ENCODE results near the gene APCDD1L.
A peak's percentile ranks its signal among the peaks of the same experiment; 100 is the strongest.

The APCDD1L gene

GRCh38 chr20:58515233-58516212 lies at the start of gene APCDD1L:
Gene APCDD1L, minus strand, starts transcription at chr20:58515399. Its CDS starts 692 bp downstream, at chr20:58514707.
- peak; percentile 62 for DNase-seq

GRCh38 chr20:58559368-58559729 lies 44.1 kb upstream of the APCDD1L start:
- DNase-seq, result no peak

- no peak for DNase-seq
These were observed 43.5 kb upstream of the APCDD1L start for GRCh38 chr20:58558486-58559367.

DNA sequence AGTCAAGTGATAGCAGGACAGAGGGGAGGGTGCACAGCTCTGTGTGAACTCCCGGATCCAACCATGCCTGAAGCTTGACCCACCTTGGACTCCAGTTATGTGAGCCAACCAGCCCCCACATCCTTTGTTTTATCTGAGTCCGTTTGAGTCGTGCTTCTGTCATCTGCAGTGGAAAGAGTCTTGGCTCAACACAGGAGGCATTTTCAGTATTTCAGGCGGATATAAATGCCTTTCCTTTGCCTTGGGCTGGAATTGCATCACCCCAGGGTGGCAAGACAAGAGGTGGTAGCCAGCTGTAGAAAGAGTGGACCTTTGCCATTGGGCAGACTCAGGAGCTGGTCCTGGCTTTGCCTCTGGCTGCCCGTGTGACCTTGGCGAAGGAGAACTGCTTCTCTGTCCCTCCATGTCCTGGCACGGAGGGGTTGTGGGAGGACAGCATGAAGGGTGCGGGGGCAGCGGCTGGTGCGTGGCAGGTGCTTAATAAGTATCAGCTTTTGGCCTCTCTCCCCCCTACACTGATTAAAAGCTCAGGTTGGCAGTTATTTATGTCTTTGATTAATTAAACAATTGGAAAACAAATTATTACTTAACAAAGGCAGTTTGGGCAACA lies 42.6 kb upstream of the APCDD1L start:
- peak; percentile 64 for DNase-seq

DNA sequence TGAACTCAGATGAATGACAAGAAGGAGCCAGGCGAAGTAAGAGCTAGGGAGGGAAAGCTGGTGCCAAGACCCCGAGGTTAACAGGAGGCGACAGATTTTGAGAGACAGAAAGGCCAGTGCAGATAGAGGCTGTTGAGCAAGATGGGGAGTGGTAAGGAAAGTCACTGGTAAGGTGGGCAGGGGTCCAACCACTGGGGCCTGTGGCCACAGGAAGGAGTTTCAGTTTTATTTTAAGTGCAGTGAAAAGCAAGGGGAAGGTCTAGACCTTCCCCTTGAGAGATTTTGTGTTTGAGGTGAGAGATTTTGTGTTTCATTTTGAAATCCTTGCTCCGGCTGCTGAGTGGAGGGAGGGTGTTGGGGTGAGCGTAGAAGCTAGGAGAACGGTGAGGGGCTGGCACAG lies 41.8 kb upstream of the APCDD1L start:
- DNase-seq, result no peak

DNA sequence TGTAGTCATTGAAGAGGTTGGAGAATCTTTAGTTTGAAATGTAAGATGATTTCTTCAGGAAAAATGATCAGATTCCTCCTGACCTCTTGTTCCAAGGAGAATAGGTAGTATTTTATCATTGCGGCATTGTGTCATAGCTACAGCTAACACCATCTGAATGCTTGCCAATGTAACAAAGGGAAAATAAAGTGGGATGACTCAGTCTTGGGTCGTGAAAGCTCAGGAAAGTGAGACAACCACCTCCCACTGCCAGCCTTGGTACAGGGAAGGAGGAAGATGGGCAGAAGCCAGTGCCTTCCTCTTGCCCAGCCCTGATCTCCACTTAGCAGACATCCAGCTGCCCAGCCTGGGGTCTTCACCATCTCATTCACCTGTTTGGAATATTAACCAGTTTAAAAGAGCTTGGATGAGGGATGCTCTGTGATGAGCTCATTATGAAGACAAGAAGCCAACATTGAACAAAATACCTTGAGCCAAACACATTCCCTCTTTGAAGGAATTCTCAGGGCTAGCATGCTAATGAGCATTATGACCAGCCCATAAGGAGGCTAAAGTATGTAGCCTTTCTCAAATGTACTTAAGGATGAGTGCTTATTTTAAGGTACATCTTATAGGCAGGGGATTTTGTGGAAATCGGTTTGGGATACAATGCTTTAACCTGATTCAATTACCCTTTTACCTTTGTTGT lies 40.0 kb upstream of the APCDD1L start:
- DNase-seq, result peak; percentile 84

DNA sequence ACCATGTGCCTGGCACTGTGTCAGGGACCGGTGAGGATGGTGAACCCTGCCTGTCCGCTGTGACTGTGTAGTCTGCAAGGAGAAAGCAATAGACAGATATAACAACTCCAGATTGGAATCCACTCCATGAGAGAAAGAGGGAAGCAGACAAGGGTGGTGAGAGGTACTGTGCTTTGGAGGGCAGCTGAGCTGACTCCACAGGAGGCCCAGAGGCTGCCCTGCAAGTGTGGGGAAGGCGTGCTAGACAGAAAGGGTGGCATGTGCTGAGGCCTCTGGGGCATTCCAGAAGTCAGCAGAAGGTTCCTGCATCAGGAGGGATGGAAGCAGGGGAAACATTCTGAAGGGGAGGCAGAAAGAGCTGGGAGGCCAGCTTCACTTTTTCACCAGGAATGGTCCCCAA lies 39.3 kb upstream of the APCDD1L start:
- DNase-seq, result no peak

DNA sequence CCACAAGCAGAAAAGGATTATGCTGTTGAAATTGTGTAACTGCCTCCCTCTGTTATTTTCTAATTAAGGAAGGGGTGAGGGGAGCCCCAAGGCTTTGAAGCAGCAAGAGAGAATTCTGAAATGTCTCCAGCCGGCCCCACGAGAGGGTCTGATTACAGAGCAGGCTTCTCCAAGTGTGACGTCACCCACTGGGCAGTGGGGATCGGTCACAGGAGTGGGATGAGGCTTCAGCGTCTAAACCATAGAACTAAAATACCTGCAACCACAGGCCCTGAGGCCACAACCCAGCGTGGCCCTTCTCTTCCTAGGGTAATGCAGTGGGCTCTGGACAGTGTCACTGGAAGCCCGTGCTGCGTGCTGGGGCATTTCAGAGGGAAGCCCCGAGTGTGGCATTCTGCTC lies 38.6 kb upstream of the APCDD1L start:
- peak; percentile 84 for DNase-seq

GRCh38 chr20:58553166-58553696 lies 38.0 kb upstream of the APCDD1L start:
- no peak for DNase-seq

GRCh38 chr20:58552366-58552934 lies 37.3 kb upstream of the APCDD1L start:
- no peak for DNase-seq

- no peak for DNase-seq
These were observed 36.4 kb upstream of the APCDD1L start for GRCh38 chr20:58551631-58552030.

DNA sequence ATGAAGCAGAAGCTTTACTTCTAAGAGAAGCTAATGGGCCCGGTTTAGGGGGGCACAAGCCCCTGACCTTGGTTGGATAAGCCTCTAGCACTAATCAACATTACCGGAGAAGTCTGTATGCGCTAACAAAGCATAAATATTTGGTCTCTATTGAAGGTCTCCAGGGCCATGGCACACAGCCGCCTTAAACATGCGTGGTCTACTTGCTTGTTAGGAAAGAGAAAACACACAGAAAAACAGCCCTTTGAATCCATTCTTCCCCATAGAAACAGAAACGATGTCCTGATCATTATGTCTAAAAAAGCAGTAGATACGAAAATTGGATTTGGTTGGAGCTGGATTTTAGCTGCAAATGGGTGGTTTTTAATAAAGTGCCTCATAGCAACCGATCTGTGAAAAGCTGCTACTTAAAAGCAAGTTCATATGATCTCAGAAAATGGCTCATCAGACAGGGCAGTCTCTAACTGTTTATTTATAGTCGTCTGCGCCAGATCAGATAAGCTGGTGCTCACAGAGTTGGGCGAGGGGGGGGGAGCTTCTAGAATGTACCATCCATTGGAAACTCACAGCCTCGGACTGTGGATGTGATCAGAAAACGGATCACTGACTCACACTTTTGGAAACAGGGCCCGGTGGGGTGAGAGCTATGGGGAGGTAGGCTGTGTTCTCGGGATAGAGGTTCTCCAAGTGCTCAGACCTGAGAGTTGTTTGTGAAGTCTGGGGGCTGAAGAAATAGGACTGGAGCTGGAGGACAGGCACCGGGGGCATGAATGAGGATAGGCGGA lies 35.3 kb upstream of the APCDD1L start:
- peak; percentile 57 for DNase-seq

DNA sequence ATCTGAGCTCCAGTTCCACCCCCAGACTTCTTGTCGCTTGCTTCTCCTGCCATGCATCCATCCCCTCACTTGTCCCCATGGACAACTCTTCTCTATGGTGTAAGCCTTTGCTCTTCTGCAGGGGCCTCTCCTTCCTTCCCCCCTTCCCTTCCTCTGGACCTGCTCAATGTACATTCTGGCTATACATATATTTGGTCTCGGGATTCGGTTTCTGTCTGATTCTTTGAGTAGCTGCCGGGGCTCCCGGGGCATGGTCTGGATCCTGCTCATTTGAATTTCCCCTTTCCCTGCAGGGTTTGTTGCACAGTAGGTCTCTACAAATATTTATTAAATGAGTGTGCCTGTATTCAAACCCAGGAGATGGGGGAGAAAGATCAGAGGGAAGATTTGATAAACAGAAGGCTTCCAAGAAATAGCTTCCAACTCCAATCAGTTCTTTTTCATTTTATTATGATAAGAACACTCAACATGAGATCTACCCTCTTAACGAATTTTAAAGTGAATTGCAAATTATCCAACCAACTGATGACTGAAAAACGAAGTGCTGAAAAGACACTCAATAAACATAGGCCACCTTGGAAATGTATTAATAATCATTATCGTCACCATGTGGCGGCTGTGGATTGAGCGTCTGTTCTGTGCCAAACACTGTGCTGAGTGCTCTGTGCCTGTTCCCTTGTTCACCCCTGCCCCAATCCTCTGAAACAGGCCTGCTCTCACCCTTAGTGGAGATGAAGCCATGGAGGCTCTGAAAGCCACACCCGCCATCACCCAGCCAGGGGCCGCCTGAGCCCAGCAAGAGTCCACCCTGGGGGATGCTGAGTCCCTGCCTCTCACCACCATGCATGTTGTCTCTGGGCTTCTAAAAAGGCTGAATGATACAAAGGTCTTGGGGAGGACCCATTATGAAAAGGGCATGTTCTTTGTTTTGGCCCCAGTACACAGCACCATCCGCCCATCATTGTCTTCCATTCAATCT lies 34.3 kb upstream of the APCDD1L start:
- no peak for DNase-seq

- peak; percentile 60 for DNase-seq
These were observed 32.6 kb upstream of the APCDD1L start for GRCh38 chr20:58547623-58548475.

GRCh38 chr20:58546756-58547622 lies 31.8 kb upstream of the APCDD1L start:
- no peak for DNase-seq

DNA sequence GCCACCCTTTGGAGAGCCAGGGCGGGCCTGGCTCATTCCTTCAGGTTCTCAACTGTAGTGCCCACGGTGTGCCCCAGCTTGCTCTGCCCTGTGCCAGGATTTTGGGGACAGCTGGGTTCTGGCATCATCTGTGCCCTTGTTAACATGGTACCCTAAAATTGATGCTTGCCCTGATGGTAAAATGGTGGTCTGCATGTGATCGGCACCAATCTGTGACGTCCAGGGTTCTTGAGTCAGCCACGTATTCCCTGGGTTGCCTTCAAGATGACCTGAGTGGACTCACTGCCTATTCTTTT lies 31.2 kb upstream of the APCDD1L start:
- no peak for DNase-seq

GRCh38 chr20:58545565-58546415 lies 30.6 kb upstream of the APCDD1L start:
- no peak for DNase-seq
